Measurements from ENCODE around the gene C16orf87. TPM values are rescaled to one million over a fixed set of nuclear protein-coding genes. Genes with fewer than 3 reads are reported as not detected.
"Not testable (repeated sequence)": the region's sequence is repeated elsewhere in the genome, so short reads cannot be mapped to it uniquely, and the experiment has no call there.

C16orf87 gene, protein sequence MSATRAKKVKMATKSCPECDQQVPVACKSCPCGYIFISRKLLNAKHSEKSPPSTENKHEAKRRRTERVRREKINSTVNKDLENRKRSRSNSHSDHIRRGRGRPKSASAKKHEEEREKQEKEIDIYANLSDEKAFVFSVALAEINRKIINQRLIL
- polyA plus RNA-seq (ENCODE audit: insufficient read length in 3 of 3): 10 to 100 TPM; 30.9 to 34.1 (median 33.6) TPM

DNA sequence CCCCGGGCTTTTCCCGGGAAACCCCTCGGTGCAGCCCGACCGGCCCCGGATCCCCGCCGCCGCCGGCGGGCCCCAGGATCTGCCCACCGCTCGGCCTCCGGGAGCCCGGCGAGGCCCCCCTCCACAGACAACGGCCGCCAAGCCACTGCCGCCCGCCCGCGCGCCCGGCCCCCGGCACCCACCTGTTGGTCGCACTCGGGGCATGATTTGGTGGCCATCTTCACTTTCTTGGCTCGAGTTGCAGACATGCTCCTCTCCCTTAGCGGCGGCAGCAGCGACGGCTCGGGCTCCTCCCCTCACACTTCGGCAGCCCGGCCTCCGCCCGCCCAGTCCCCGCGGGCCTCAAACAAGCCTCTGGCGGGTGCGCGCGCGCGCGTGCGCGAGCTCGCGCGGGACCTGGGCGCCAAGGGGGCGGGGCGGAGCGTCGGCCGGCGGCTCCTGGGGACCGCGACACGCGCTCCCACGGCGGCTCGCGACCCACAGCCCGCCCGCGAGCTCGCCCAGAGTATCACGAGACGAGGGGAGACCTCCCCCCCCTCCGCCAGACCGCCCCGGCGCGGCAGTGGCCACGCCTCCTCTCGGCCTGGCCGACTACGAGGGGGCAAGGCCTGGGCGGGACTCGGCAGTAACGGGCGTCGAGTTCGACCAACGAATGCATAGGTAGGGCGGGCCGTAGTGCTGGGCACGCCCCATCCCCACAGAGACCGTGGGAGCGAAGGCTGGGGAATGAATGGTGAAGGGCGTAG lies at the start of gene C16orf87:
Gene C16orf87, minus strand, starts transcription at position 279 of the 746 bp plus-strand sequence. Its CDS starts 31 bp downstream, at position 248.
- DNase-seq (ENCODE audit: low read depth in 3 of 3, low spot score in 2 of 3): peak; percentile 77 to 83 (median 82)

DNA sequence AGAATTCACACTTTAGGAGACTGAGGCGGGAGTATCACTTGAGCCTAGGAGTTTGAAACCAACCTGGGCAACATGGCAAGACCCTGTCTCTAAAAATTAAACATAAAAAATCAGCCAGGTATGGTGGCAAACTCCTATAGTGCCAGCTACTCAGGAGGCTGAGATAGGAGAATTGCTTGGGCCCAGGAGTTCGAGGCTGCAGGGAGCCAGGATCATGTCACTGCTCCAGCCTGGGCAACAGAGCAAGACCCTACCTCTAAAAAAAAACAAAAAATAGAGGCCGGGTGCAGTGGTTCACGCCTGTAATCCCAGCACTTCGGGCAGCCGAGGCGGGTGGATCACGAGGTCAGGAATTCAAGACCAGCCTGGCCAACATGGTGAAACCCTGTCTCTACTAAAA lies 44.3 kb upstream of the C16orf87 start:
- no peak for DNase-seq (ENCODE audit: low read depth in 3 of 3, low spot score in 2 of 3)

DNA sequence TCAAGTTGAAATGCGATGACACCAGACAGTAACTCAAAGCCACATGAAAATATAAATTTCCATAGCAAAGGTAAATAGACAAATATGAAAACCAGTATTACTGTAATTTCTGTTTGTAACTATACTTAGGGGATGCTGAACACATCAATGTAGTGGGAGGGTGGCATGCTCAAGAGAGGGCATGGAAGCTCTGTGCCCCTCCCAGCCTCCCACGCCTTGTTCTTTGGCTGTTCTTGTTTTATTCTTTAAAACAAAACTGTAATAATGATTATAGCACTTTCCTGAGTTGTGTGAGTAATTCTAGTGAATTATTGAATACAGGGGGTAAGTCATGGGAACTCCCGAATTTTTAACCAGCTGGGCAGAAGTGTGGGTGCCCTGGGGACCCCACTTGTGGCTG lies 42.2 kb upstream of the C16orf87 start:
- DNase-seq (ENCODE audit: low read depth in 3 of 3, low spot score in 2 of 3): no peak

DNA sequence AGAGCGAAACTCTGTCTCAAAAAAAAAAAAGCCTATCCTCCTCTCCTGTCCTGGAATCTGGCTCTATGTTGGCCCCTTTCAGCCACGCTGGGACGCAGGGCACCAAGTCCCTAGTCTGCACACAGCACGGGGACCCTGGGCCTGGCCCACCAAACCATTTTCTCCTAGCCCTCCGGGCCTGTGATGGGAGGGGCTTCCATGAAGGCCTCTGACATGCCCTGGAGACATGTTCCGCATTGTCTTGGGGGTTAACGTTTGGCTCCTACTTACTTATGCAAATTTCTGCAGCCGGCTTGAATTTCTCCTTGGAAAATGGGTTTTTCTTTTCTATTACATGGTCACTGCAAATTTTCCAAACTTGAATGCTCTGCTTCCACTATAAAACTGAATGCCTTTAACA lies 40.6 kb upstream of the C16orf87 start:
- DNase-seq (ENCODE audit: low read depth in 3 of 3, low spot score in 2 of 3): no peak

DNA sequence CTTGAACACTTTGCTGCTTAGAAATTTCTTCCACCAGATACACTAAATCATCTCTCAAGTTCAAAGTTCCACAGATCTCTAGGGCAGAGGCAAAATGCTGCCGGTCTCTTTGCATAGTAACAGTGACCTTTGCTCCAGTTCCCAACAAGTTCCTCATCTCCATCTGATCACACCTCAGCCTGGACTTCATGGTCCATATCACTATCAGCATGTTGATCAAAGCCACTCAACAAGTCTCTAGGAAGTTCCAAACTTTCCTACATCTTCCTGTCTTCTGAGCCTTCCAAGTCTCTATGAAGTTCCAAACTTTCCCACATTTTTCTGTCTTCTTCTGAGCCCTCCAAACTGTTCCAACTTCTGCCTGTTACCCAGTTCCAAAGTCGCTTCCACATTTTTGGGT lies 37.9 kb upstream of the C16orf87 start:
- DNase-seq (ENCODE audit: low read depth in 3 of 3, low spot score in 2 of 3): not testable (repeated sequence)

DNA sequence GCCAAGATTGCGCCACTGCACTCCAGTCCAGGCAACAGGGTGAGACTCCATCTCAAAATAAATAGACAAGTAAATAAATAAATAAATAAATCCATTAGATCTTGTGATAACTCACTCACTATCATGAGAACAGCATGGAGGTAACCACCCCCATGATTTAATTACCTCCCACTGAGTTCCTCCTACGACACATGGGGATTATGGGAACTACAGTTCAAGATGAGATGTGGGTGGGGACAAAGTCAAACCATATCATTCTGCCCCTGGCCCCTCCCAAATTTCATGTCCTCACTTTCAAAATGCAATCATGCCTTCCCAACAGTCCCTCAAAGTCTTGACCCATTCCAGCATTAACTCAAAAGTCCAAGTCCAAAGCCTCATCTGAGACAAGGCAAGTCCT lies 36.5 kb upstream of the C16orf87 start:
- not testable (repeated sequence) for DNase-seq (ENCODE audit: low read depth in 3 of 3, low spot score in 2 of 3)

DNA sequence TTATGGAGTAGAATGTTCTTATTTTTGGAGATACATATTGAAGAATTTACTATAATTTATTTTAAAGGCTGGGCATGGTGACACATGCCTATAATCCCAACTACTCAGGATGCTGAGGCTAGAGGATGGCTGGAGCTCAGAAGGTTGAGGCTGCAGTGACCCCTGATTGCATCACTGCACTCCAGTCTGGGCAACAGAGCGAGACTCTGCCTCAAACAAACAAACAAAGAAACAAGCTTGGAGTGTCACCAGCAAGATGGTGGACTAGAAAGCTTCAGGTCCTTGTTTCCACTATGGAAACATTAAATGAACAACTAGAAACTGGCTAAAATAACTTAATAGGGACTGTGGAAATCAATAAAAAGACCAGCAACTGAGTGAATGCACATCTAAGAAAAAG lies 35.3 kb upstream of the C16orf87 start:
- DNase-seq (ENCODE audit: low read depth in 3 of 3, low spot score in 2 of 3): no peak

DNA sequence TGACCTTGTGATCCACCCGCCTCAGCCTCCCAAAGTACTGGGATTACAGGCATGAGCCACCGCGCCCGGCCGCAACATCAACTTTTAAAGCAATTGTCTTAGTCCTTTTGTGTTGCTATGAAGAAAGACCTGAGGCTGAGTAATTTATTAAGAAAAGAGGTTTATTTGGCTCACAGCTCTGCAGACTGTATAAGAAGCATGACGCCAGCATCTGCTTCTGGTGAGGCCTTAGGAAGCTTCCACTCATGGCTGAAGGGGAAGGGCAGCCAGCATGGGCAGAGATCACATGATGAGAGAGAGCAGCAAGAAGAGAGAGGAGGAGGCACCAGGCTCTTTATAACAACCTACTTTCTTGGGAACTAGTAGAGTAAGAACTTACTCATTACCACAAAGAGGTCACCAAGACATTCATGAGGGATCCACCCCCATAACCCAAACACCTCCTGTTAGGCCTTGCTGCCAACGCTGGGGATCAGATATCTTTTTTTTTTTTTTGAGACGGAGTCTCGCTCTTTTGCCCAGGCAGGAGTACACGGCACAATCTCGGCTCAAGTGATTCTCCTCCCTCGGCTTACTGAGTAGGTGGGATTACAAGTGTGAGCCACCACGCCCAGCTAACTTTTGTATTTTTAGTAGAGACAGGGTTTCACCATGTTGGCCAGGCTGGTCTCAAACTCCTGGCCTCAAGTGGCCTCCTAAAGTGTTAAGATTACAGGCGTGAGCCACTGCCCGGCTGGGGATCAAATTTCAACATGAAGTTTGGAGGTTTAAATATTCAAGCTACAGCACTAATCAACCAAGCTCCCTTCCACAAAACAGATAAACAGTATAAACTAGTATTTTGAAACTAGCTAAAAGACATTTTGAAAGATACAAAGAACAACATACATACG lies 31.8 kb upstream of the C16orf87 start:
- no peak for DNase-seq (ENCODE audit: low read depth in 3 of 3, low spot score in 2 of 3)

DNA sequence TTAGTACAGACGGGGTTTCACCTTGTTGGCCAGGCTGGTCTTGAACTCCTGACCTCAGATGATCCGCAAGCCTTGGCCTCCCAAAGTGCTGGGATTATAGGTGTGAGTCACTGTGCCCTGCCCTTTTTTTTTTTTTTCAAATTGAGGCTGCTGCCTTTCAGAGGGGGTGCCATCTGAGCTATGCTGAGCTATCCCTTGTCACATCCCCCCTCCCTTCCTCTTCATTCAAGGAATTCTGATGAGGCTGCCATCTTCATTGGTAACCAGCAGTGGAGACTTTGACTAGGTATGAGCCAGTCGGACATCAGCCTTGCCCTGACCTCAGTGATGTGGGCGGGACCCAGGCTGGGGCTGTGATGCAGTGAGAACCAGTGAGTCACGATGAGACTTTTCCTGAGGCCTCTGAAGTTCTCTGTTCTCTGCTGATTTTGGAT lies 28.8 kb upstream of the C16orf87 start:
- DNase-seq (ENCODE audit: low read depth in 3 of 3, low spot score in 2 of 3): no peak

DNA sequence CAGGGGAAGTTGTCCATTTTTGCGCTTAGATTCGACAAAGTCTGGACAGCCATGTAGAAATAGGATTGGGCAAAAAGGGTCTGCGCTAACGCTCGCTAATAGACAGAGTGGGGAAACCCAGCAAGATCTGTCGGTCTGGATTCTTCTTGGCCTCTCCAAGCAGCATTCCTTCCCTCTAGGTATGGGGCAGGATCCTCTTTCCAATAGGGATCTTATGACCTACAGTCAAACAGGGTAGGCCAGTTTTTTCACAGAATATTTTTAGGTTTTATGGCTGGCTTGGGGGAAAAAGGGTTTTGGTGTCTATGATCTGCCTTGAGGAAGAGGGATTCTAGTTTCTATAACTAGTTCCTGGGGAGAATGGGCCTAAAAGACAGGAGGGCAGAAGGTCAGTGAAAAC lies 27.2 kb upstream of the C16orf87 start:
- no peak for DNase-seq (ENCODE audit: low read depth in 3 of 3, low spot score in 2 of 3)

DNA sequence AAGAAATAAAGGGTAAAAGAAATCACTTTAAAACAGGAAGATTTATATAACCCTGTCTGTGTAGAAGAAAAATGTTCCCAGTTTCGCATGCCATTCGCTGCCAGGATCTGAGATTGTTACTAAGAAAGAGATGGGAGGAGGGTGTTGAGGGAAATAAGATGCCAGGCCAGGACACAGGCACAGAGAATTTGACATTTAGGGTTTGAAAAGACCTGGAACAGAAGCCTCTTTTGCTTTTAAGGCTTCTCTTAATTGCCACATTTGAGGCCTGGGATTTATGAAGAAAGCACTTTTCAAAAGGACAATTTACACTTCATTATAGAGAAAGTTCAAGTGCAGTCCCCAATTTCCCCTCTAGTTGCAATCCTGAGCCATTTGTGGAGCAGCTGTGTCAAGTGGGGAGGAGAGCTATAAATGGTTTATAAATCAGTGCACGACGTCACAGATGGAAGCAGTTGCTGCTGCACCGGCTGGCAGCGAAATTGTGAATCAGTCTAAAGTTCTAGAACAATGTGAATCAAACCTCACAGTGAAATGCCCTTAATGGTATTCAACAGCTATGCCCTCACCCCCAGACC lies 26.5 kb upstream of the C16orf87 start:
- DNase-seq (ENCODE audit: low read depth in 3 of 3, low spot score in 2 of 3): peak; percentile 23 to 51 (median 49)

DNA sequence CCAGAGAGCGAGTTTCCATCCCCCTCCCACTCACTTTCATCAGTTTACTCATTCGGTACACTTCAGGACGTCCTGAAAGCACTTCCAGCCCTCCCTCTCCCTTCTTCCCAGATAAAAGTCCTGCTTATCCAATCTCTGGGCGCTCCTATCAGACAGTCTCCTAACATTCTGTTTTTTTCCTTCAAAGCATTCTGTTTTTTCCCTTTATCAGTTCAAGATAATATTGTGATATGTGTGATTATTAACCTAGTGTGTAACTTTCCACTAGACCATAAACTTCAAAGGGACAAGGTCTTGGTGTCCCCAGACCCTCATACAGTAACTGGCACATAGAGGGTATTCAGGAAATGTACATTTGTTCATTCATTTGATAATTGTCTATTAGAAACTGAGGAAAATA lies 24.4 kb upstream of the C16orf87 start:
- DNase-seq (ENCODE audit: low read depth in 3 of 3, low spot score in 2 of 3): no peak

DNA sequence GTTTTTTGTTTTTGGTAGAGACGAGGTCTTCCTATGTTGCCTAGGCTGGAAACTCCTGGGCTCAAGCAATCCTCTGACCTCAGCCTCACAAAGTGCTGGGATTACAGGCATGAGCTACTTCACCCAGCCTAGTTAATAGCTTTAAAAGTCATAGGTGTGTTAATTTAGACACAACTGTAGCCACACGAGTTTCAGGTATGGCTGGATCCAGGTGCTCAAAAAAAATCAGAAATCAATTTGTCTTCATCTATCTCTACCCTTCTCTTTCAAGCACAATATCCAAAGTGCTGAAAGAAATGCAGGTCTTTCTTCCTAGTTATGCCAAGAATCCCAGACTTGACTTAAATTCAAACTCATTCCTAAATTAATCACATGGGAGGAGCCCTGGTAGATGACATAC lies 23.9 kb upstream of the C16orf87 start:
- no peak for DNase-seq (ENCODE audit: low read depth in 3 of 3, low spot score in 2 of 3)

DNA sequence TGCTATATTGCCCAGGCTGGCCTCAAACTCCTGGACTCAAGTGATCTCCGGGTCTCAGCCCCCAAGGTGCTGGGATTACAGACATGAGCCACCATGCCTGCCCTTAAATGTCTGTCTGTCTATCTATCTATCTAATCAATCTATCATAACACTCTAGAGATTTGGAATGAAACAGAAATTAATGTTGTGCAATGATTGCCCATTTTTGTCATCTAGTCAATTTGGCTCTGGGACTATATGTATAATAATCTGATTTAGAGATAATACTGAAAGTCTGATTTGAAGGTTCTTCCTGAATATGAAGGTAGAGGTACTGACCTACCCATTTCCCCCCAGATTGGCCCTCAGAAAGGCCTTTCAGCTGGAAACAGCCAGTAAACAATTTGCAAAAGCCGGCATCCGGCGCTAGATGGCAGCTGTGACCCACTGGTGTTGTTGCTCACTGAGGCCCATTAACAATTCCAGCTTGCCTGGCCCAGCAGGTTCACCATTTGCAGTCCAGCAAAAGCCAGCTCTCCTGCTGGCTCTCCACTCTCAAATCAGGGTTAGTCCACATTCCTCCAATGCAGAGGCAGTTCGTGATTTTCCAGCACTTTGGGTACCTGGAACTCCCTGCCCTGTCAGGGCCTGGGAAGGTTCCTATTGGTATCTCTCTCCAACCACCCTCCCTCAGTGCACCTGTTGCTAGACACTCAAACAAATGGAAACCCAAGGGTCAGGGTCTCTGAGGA lies 22.9 kb upstream of the C16orf87 start:
- DNase-seq (ENCODE audit: low read depth in 3 of 3, low spot score in 2 of 3): peak in 1 of 3 donors; percentile 69

DNA sequence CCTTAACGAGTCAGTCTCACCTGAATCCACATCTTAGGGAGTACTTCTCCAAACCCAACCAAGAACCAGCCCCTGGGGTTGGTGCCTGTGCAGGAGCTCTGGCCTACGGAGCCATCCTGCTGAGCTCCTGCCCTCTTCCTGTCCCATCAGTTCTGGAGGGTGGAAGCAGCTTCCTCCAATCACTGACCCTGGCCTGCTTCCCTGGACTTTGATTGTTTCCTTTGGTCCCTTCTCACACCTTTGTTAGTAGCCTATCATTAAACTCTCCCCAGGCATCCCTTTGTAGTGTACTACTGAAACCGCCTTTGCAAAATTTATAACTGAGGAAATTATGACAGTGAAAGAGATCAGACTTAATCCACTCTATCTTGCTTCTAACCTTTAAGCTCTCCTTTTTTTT lies 21.1 kb upstream of the C16orf87 start:
- no peak for DNase-seq (ENCODE audit: low read depth in 3 of 3, low spot score in 2 of 3)

DNA sequence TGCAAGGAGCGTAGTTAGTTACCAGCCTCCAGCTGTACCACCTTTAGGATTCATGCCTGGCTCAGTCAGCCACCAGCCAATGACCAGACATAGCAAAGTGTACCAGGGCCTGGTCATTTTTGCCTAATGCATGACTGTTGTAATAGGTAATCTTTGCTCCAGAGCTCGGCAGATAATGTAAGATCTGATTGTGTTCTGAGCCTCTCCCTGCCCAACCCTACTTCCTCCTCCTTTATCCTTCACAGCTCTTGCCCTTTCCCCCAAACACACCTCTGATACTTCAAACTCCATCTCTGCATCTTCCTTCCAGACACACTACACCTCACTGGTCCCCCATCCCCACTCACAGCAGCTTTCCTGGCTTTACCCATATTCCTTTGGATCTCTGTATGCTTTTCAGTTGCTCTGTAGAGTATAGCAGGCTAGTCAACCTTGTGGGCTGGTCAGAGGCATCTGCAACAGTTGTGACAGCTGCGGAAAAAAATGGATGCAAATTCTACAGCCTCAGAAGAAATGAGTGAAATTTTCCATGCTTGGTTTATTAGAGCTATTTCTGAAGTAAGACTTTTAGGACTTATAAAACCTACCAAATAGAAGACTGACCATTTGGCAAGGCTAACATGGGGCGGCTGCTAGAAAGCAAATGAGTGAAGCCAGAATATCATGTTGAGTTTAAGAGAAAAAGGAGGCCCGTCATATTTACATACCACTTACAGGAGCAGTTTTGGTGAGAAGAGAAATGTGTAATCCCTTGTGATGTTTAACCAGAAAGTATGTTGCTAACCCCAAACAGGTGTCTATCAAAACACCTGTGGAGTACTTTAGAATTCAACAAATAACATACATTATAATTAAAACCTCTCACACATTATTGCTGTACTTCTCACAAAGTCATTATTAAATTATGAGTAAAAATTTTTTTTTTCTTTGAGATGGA lies 19.9 kb upstream of the C16orf87 start:
- no peak for DNase-seq (ENCODE audit: low read depth in 3 of 3, low spot score in 2 of 3)

DNA sequence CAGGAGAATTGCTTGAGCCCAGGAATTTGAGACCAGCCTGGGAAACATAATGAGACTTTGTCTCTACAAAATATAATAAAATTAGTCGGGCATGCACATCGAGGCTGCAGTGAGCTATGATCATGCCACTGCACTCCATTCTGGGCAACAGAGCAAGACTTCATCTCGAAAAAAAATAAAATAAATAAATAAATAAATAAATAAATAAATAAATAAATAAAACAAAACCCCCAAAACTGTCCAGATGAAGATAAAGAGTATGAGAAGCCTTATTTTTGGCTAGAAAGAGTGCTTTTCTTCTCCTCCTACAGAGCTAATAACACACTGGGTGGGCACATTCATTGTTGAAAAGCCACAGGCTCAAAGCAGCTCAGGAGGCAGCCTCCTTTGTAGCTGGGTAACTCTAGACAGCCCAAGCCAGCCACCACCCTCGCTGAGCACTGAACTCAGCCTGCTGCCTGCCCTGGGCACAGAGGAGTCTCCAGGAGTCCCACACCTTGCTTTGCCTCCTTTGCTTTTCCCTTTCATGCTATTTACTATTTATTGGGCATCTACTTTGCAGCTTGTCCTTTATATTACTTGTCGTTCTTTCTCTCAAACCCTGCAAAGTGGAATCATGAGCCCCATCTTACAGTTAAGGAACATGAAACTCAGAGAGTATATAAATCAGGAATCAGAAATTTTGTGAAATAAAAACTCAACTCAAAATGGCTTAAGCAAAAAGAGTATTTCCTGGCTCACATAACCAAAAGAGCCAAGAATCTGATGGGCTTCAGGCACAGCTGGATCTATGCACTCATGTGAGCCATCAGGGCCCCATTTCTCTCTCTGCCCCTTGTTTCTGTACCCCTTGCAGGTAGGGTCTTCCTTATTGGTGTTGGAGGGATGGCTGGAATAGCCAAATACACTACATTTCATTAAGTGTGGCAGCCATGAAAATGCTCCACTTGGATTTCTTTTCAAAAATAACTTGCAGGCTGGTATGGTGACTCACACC lies 18.1 kb upstream of the C16orf87 start:
- DNase-seq (ENCODE audit: low read depth in 3 of 3, low spot score in 2 of 3): no peak

DNA sequence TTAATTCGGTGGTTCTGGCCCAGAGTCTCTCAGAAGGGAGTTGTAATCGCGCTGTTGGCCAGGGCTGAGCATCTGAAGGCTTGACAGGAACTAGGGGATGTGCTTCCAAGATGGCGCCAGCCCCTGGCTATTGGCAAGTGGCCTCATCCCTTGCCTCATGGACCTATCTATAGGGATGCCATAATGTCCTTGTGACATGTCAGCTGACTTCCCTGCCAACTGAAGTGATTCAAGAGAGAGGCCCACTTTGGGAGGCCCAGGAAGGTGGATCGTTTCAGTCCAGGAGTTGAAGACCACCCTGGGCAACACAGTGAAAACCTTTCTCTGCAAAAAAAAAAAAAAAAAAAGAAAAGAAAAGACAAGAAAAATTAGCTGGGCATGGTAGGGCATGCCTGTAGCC lies 15.0 kb upstream of the C16orf87 start:
- no peak for DNase-seq (ENCODE audit: low read depth in 3 of 3, low spot score in 2 of 3)

Measured in right renal cortex interstitium (tissue), 3 donors.